ENCODE measurements around the gene PPP1R3D.

GRCh38 chr20:59937150-59937549, 3.0 kb downstream of the PPP1R3D start:
- no peak for TF ChIP-seq CTCF (IDR thresholded peaks at IDR 0.05; ENCODE audit: insufficient read depth, low read depth, low read length)
- TF ChIP-seq EZH2 (IDR thresholded peaks at IDR 0.05; ENCODE audit: insufficient read depth, low read length) = no peak

Data from astrocyte (in vitro differentiated cells and primary cell).